Sciatic nerve (tissue), 2 donors: ENCODE results near the gene C22orf23. TPM values are rescaled to one million over a fixed set of nuclear protein-coding genes. Genes with fewer than 3 reads are reported as not detected.

Source experiments
- ATAC-seq: fragments of 200-7000 bp; cut with Tn5 transposase; one replicate; pipeline ENCODE4 v1.9.1; 2020; ENCODE audit warnings: mild to moderate bottlenecking, moderate library complexity
- DNase-seq: peaks from one replicate; pipeline ENCODE4 v3.0.0-alpha.2; 2020; ENCODE audit warnings: low spot score
- intact Hi-C: fragments of 100-400 bp; cut with DNase I; formaldehyde crosslinking; loops from one replicate; pipeline ENCODE4 v1.14.2; 2022
- total RNA-seq: library from RNA; stranded (reverse); fragmentation: NEBNext Ultra II Directional; extraction: Animal tissue kit (Norgen Biotek cat#: 25700); gene quantifications from one replicate; pipeline ENCODE4 v1.2.1, GENCODE V29; 2021
- donor health status: DM: no; HTN: no; CAD: no.
- donor health status: DM: no; HTN: no; CAD: no.

C22orf23 gene
- total RNA-seq, 1 donor from 2014 or later, result 0.45 TPM

- ATAC-seq, result no peak
- DNase-seq, result no peak
- intact Hi-C loops, result no loop called here
These were observed 41.7 kb downstream of the C22orf23 start for GRCh38 chr22:37911697-37912096.

GRCh38 chr22:37910890-37911672, 42.3 kb downstream of the C22orf23 start:
- peak; percentile 10 for ATAC-seq
- no peak for DNase-seq
- intact Hi-C loops, result no loop called here

- ATAC-seq (no peak), DNase-seq (no peak)
These were observed 43.6 kb downstream of the C22orf23 start for GRCh38 chr22:37909766-37910165.

GRCh38 chr22:37907036-37907954, 46.1 kb downstream of the C22orf23 start:
- ATAC-seq, result no peak
- DNase-seq, result no peak
- intact Hi-C loops, result no loop called here

More at GRCh38 chr22:37909766-37910165, 43.6 kb downstream of the C22orf23 start:
- intact Hi-C loops, result no loop called here

- ATAC-seq, result no peak
- intact Hi-C loops, result no loop called here
- no peak for DNase-seq
These were observed 46.9 kb downstream of the C22orf23 start for GRCh38 chr22:37906364-37907008.

- ATAC-seq, result peak; percentile 74
- DNase-seq, result peak; percentile 77
- intact Hi-C loops, result no loop called here
These were observed 47.7 kb downstream of the C22orf23 start, which contains the start of gene MICALL1 for GRCh38 chr22:37905534-37906363. TSS of gene MICALL1 (plus strand) at chr22:37906297. CDS start at chr22:37906423, 126 bp downstream.

- intact Hi-C loops, result no loop called here
- peak; percentile 47 for ATAC-seq
- DNase-seq, result no peak
These were observed 48.5 kb downstream of the C22orf23 start for GRCh38 chr22:37904572-37905533.

GRCh38 chr22:37898441-37899181, 54.8 kb downstream of the C22orf23 start:
- DNase-seq, result no peak
- intact Hi-C loops, result no loop called here
- ATAC-seq, result no peak

GRCh38 chr22:37897807-37898206, 55.6 kb downstream of the C22orf23 start:
- intact Hi-C loops, result no loop called here
- ATAC-seq, result no peak

GRCh38 chr22:37896939-37897338, 56.5 kb downstream of the C22orf23 start:
- ATAC-seq, result no peak
- intact Hi-C loops, result no loop called here

More at GRCh38 chr22:37897807-37898206, 55.6 kb downstream of the C22orf23 start:
- DNase-seq, result no peak

GRCh38 chr22:37896181-37896592, 57.2 kb downstream of the C22orf23 start:
- ATAC-seq (no peak), DNase-seq (no peak)
- intact Hi-C loops, result no loop called here

More at GRCh38 chr22:37896939-37897338, 56.5 kb downstream of the C22orf23 start:
- DNase-seq, result no peak

- ATAC-seq, result no peak
- DNase-seq, result no peak
- intact Hi-C loops, result no loop called here
These were observed 58.3 kb downstream of the C22orf23 start for GRCh38 chr22:37894939-37895670.

- ATAC-seq, result no peak
- intact Hi-C loops, result no loop called here
- DNase-seq, result no peak
These were observed 59.8 kb downstream of the C22orf23 start for GRCh38 chr22:37893583-37893983.
